Activated T-helper 1 cell treated with Interleukin-2 at 50 U/mL for 16 hours (primary cell): ENCODE measurements around the gene COX4I2.
"Not testable (repeated sequence)": the region's sequence is repeated elsewhere in the genome, so short reads cannot be mapped to it uniquely, and the experiment has no call there.

Source experiments
- DNase-seq: peaks from one replicate; pipeline ENCODE4 v3.0.0-alpha.2; 2020; ENCODE audit warnings: low read depth

COX4I2 gene

GRCh38 chr20:31607640-31608250 lies 30.0 kb upstream of the COX4I2 start:
- no peak for DNase-seq

- no peak for DNase-seq
These were observed 29.3 kb upstream of the COX4I2 start for GRCh38 chr20:31608251-31608945.

GRCh38 chr20:31612271-31612640 lies 25.5 kb upstream of the COX4I2 start:
- not testable (repeated sequence) for DNase-seq

GRCh38 chr20:31615416-31615815 lies 22.3 kb upstream of the COX4I2 start:
- no peak for DNase-seq

GRCh38 chr20:31617432-31618104 lies 20.1 kb upstream of the COX4I2 start:
- DNase-seq, result no peak

GRCh38 chr20:31620246-31620645 lies 17.5 kb upstream of the COX4I2 start:
- no peak for DNase-seq

GRCh38 chr20:31623123-31623505 lies 14.6 kb upstream of the COX4I2 start:
- DNase-seq, result not testable (repeated sequence)

- DNase-seq, result not testable (repeated sequence)
These were observed 11.2 kb upstream of the COX4I2 start for GRCh38 chr20:31626534-31626933.

- DNase-seq, result not testable (repeated sequence)
These were observed 9.7 kb upstream of the COX4I2 start for GRCh38 chr20:31628057-31628456.

GRCh38 chr20:31630187-31630790 lies 7.4 kb upstream of the COX4I2 start:
- DNase-seq, result no peak

- no peak for DNase-seq
These were observed 5.0 kb upstream of the COX4I2 start for GRCh38 chr20:31632548-31633338.

- no peak for DNase-seq
These were observed 4.3 kb upstream of the COX4I2 start for GRCh38 chr20:31633339-31633914.

GRCh38 chr20:31638317-31638716 lies 605 bp downstream of the COX4I2 start:
- DNase-seq, result no peak

- no peak for DNase-seq
These were observed 1.1 kb downstream of the COX4I2 start for GRCh38 chr20:31638816-31639215.

- no peak for DNase-seq
These were observed 2.5 kb downstream of the COX4I2 start for GRCh38 chr20:31640259-31640658.

GRCh38 chr20:31641391-31641790 lies 3.7 kb downstream of the COX4I2 start:
- no peak for DNase-seq

- no peak for DNase-seq
These were observed 5.1 kb downstream of the COX4I2 start for GRCh38 chr20:31642837-31643236.

- no peak for DNase-seq
These were observed 5.8 kb downstream of the COX4I2 start for GRCh38 chr20:31643522-31643921.

GRCh38 chr20:31644701-31645100 lies 7.0 kb downstream of the COX4I2 start:
- no peak for DNase-seq

GRCh38 chr20:31648104-31648503 lies 10.4 kb downstream of the COX4I2 start:
- DNase-seq, result not testable (repeated sequence)

- DNase-seq, result no peak
These were observed 15.2 kb downstream of the COX4I2 start for GRCh38 chr20:31652917-31653396.

GRCh38 chr20:31653561-31653960 lies 15.8 kb downstream of the COX4I2 start:
- no peak for DNase-seq
